ENCODE data around the gene BPIFB2.

The BPIFB2 gene

DNA sequence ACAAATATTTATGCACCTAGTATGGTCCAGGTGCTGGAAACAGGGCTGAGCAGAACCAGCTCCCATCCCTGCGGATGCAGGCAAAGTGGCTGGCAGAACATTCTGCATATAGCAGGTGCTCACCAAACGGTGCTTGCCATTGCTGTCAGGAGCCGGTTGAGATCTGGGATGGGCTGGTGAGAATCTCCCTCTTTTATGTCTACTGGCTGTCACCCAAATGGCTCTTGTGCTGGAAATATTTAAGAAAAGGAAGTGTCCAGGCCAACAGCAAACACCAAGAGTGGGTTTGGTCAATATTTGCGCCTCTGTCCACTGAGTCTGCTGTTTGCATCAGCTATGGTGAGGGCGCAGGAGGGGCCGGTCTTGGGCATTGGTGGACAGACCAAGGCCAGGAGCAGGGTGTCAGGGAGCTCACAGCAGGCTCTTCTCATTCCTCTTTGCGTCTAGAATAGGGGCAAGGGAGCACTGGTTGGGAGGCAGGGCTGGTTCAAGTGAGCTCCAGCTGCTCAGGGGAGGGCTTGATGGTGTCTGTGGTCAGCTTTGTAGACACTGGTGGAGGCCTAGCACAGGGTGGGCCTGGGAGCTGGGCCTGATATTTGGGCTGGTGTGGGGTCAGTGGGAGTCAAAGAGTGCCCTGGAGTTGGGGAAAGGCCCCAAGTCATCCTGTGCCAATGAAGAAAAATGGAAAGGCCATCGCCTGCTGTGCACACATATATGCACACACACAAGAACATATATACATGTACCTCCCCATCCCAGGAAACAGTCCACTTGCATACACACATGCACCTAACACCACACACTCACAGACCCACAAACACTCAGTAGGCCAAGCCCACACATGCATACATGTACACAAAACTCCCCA lies 1.4 kb upstream of the BPIFB2 start:
- FAIRE-seq: no peak
- no peak for DNase-seq (ENCODE audit: low spot score)

DNA sequence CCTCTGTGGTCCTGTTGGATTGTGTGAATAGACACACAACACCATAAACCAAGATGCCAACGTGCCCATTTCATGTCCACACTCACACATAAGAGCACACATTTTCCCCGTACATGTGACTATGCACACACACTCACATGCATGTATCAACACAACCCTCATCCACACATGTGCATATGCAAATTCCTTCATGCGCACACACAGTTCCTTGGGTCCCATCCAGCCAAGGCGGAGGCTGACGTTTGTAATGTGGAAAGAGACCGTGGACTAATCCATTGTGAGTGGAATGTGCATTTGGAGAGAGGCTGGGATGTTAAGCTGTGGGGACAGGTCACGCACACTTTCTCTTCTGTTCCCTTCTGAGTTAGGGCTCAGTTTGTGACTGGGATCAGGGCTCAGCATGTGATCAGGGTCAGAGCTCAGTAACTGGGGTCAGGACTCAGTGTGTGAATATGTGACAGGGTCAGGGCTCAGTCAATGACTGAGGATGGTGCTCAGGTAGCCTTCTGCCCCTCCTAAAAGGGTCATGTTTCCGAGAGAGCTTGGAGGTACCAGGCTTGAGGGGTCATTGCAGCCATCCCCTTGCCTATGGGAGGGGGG lies 628 bp upstream of the BPIFB2 start:
- no peak for FAIRE-seq

DNA sequence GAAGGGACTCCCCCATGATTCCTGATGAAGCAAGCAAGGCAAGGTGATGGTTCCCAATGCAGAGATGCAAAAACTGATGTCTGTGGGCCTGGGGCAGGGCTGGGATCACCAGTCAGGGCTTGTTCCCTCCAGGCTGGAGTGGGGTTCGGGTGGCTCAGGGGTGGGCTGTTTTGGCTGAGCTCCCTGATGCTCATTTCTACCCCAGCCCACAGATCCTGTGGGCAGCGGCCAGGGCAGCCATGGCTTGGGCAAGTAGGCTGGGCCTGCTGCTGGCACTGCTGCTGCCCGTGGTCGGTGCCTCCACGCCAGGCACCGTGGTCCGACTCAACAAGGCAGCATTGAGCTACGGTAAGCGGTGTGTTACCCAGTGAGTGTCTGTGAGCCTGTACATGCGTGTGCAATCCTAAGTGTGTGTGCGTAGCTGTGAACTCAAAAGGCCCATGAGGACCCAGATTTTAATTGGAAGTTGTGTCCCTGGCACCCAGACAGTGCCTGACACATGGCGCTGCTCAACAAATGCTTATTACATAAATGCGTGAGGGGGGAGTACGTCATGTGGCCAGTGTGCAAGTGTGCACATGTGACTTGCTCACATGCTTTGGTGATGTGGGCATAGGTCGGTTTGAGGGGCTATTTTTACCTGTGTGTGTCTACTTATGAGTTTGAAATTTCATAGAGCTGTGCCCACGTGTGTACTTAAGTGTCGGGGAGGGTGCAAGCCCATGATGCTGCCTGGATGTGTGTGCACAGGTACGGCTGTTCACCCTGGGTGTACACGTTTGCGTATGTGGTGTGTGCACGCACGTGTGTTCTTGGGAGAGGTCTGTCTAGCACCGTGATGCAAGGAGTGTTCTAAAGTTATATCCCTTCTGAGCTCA lies 1.1 kb downstream of the BPIFB2 start:
- no peak for DNase-seq (ENCODE audit: low spot score)
- no peak for FAIRE-seq

More for the DNA sequence above, 628 bp upstream of the BPIFB2 start:
- no peak for DNase-seq (ENCODE audit: low spot score)

DNA sequence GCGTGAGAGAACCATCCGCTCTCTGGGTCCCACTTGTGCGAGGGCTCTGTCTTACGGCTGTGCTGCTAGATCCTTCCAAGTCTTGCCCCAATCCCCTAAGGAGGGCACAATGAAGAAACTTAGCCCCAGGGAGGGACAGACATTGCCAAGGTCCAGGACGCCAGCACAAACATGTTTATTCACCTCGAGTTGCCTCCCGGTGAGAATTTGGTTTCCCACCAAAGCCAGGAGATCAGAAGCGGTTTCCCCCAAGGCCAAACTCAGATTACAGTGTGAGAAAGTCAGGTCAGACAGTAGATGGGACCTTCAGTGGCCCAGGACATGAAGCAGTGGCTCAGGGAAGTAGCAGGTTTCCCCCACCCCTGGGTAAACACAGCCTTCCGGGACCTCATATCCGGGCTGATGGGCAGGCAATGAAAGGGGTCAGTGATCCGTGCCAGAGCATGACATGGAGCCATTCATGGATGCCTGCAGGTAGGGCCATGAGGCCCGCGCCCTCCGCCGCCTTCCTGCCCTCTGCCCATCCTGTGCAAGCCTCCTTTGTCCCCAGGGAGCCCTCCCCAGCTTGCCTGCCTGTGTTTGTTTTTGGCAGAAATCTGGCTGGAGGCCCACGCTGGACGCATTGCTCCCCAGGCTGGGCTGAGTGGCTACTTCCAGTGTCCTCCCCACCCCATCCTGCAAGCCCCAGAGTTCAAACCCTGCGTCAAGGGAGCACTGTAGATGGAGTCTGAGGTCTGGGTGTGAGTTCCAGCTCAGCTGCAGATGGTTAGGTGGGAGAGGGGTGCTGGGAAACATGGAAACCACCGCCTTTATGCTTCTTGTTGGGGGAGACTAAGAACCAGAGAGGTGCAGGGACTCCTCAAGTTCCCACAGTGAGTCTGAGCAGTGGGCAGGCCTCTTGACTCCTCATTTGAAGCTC lies 2.0 kb downstream of the BPIFB2 start:
- FAIRE-seq: no peak
- DNase-seq (ENCODE audit: low spot score): no peak

DNA sequence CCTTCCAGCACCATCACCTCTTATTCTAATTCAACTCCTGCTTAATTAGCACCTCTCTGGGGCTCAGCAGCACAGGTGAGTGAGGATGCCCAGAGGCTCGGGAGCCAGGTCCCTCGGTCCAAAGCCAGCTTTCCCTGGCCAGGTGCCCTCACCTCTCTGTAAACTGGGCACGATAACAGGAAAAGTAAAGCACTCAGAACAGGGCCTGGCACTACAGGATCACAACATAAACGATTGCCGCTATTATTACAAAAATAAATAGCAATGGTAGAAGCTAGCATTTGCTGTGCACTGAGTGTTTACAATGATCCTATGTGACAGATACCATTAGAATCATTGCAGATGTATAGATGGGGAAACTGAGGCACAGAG lies 2.6 kb downstream of the BPIFB2 start:
- DNase-seq (ENCODE audit: low spot score) (no peak), FAIRE-seq (no peak)

DNA sequence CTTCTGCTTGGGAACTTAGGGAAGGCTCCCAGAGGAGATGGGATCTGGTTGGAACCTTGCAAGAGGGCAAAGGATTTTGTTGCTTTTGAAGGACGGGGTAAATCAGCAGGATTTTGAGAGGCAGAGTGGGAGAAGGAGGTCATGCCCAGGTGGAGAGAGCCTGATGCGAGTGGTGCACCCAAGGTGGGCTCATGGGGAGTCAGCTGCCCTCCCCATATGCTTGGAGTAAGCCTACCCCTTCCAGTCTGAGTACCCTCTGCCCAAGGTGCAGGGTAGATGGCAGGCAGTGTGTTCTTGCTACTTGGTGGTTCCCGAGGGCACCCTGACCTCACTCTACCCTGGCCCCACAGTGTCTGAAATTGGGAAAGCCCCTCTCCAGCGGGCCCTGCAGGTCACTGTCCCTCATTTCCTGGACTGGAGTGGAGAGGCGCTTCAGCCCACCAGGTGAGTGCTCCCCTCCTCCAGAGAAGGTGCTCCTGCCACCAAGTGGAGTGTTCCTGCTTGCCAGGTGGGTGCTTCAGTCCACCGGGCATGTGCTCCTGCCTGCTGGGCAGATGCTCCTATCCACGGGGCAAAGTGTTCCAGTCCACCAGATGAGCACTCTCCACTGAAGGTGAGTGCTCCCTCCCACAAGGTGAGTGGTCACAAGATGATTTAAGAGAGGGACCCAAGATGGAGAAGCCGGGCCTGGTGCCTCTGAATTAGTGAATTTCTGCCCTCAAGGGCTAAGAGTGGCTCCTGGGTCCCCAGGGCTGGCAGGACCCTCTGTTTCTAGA lies 3.4 kb downstream of the BPIFB2 start:
- DNase-seq (ENCODE audit: low spot score) (no peak), FAIRE-seq (no peak)

DNA sequence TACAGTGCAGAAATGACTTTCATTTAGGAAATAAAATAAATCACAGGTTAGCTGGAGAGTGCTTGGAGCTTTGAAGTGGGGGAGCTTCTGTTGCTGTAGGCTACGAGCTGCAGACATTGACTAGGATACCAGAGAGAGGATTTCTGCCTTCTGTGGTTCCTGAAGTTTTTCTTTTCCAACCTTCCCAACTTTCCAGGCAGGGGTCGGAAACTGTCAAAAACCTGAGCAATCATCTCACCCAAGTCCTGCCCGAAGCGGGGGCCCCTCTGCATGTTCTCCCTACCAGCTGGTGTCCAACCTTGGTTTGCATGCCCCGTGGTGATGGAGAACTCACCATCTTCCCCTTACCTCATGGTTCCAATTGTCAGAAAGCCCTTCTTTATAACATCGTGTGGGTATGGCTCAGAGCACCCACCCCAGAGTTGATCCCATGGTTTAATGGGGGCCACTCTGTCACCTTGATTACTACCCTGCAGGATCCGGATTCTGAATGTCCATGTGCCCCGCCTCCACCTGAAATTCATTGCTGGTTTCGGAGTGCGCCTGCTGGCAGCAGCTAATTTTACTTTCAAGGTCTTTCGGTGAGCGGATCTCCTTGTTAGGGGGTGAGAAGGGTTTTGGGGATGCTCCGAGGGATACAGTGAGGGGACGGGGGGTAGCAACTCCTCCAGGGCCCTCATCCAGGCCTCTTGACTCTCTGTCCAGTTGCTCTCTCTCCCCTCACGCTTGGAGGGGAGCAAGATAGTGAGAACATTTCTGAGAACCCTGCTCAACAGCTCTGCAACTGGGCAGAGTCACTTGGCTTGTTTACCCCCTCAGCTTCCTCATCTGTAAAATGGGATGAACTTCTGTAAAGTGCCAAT lies 5.1 kb downstream of the BPIFB2 start:
- no peak for DNase-seq (ENCODE audit: low spot score)
- FAIRE-seq: no peak

DNA sequence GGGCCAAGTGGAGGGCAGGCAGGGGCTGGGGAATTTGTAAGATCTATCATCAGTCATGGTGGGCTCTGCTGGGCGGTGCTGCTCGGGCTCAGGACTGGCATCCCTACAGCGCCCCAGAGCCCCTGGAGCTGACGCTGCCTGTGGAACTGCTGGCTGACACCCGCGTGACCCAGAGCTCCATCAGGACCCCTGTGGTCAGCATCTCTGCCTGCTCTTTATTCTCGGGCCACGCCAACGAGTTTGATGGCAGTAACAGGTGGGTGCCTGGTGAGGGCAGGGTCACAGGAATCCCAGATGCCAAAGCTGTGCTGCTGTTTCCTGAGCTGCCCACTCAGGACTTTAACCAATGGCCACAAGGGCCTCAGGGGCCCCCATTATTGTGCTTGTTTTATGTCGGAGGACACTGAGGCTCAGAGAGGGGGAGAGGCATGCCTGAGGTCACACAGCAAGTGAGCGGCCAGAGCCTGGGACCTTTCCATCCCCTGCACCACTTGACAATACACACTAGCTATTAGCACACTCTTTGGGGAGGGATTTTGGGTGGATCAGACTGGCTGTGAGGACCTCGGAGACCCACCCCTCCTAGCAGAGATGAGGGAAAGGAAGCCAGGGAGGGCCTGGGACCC lies 6.3 kb downstream of the BPIFB2 start:
- FAIRE-seq (no peak), DNase-seq (ENCODE audit: low spot score) (no peak)

DNA sequence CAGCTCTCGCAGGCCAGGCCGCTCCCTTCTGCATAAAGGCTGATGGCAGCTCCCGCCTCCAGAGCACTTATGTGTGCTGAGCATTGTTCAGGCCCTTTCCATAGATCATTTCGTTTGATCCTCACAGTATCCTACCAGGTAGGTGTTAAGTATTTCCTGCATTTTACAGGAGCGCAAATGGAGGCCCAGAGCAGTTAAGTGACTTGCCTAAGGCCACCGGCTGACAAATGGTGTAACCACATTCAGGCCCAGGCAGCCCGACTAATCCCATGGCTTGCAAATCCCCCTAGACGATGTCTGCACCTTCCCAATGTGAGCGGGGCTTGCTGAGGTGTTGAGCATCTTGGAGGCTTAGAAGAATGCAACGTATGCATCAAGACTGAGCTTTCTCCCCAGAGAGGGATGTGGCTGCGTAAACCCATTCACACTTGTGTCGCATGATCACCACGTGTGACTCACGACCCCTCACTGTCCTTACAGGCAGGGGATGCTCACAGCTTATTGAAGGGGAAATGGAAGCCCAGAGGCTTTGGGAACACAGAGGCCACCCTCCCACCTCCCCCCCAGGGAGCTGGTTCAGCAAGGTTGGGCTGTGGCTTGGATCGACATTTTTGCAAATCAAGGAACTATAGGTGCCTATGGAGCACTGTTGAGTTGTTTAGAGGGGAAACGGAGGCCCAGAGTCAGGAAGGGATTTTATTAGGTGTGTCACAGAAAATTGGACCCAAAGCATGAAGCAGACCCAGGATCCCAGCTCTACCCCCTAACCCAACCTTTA lies 7.0 kb downstream of the BPIFB2 start:
- no peak for FAIRE-seq
- DNase-seq (ENCODE audit: low spot score): no peak

DNA sequence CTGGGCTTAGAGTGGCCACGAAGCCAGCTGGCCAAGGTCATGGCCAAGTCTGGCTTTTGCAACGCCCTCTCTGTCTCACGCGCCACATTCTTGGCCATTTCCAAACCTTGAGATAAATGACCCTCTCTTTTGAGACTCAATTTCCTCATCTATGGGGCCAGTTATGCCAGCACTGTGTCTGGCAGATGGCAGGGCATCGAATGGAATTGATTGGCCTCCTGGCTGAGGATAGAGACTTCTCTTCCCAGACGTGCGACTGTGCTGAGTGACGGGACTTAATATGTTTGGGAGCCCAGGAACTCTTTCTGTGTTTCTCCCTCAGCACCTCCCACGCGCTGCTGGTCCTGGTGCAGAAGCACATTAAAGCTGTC lies 7.6 kb downstream of the BPIFB2 start:
- FAIRE-seq: no peak
- DNase-seq (ENCODE audit: low spot score): no peak

DNA sequence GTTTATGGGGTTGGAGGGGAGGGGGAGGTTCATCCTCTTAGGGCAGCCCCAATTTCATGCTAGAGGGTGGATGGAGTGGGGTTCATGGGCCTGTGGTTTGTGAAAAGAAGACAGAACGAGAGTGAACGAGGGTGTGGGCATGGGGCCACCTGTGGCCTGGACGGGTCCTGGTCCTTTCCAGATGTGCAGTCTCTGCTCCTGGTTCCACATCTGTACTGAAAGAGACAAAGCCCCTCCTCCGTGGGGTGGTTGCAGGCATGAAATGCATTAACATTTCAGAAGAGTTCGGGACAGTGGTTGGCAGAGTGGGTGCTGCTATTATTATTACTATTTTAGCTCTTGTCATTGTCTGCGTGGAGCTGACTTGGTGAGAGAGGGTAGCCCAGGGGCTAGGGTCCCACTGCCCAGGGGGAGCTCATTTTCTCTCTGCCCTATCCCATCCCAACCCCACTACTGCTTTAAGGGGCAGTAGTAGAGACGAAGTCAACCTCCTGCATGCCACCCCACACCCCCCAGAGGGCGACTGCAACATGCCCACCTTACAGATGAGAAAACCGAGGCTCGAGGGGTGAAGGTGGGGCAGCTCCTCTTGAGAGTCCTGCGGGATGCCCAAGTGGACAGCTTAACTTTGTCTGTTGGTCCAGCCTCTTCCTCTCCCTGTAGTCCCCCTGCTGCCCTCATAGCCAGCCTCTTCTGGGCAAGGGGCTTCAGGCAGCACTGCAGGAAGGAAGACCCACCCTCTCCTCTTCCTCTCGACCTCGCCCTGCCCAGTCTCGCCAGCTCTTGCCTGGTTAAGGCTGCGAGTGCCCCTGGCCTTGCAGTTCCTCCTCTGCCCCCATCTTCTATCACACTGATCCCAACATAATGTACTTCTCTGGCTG lies 8.4 kb downstream of the BPIFB2 start:
- FAIRE-seq (no peak), DNase-seq (ENCODE audit: low spot score) (no peak)

DNA sequence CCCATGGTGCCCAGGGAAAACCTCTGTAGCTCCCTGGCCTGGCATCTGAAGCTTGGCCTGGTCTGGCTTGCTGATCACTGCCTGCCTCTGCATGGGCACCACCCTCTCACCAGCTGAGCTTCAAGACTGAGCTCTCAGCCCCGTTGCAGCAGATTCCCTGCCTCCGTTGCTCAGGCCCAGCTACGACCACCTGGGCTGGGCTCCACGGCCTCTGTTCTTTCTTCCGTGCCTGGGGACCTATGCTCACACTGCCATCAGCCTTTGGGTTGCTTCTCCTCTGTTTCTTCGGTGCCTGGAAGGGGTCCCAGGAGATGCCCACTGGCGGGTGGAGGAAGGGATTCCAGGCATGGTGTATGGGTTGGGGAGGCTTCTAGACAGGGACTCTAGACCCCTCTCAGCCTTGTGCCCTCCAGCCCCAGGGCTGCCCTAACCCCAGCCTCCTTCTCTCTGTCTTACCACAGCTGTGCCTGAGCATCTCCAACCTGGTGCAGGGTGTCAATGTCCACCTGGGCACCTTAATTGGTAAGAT lies 9.1 kb downstream of the BPIFB2 start:
- DNase-seq (ENCODE audit: low spot score) (no peak), FAIRE-seq (no peak)

DNA sequence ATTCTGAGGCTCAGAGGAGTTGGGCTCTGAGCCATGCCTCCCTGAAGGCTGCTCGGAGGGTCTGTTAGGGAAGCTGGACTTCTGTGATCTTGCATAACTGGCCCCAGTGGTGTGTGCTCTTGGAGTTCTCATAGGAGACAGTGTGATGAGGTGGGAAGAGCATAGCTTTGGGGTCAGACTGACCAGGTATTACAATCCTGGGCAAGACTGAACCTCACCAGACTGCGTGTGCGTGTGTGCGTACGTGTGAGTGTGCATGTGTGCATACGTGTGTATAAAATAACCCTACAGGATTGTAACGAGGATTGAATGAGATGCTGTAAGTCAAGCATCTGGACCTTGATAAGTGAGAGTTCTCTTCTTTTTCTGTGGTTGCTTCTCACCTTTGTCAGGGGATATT lies 10.0 kb downstream of the BPIFB2 start:
- FAIRE-seq (no peak), DNase-seq (ENCODE audit: low spot score) (no peak)

DNA sequence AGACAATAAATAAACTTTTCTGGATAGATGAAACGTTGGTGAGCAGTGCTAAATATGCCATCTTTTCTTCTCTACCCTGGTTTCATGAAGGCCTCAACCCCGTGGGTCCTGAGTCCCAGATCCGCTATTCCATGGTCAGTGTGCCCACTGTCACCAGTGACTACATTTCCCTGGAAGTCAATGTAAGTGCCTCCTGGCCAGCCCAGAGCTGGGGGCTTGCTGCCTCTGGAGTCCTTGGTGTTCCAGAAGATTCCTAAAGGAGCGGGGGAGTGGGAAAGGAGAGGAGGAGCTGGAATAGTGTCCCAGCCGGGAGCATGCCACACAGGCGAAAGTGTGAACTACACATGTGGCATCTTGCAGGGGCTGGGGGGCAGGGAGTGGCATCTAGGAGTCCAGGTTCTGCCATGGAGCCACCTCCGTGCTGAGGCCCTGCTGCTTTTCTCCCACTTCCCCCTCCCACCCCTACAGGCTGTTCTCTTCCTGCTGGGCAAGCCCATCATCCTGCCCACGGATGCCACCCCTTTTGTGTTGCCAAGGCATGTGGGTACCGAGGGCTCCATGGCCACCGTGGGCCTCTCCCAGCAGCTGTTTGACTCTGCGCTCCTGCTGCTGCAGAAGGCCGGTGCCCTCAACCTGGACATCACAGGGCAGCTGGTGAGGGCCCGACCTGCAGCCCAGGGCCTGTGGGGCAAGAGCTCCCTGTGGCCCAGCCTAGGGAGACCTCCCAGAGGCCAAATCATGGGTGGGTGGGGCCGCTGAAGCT lies 10.8 kb downstream of the BPIFB2 start:
- FAIRE-seq (no peak), DNase-seq (ENCODE audit: low spot score) (no peak)

DNA sequence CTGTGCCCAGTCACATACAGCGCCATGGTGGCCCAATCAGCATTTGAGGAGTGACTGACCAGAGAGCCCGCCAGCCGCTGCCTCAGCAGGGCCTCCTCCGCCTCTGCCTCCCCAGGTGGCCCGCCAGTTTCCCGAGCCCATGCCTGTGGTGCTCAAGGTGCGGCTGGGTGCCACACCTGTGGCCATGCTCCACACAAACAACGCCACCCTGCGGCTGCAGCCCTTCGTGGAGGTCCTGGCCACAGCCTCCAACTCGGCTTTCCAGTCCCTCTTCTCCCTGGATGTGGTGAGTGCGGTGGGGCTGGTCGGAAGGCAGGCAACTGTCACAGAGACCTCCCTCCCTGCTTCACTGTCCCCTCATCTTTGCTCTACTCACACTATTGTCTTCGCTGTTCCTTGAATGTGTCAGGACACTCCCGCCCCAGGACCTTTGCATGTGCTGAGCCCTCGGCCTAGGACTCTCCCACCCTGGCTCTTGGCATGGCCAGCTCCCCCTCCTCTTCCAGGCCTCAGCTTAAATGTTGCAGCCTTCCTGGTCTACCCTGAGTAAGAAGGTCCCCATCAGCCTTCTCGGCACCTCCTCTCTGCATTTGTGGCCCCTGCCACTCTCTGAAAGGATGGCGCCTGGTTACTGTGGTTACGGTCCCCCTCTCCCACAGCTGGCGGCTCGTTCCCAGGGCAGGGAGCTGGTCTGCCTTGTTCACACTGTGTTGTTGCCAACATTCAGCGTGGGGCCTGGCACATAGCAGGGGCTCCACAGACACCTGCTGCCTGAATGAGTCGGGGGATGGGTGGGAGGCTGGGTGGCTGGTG lies 12.2 kb downstream of the BPIFB2 start:
- FAIRE-seq: no peak

More for the DNA sequence above, 12.2 kb downstream of the BPIFB2 start:
- DNase-seq (ENCODE audit: low spot score): no peak
